NCI-H1417 treated with DMSO at 0.1 percent for 48 hours (cell line): ENCODE measurements around the gene CMSS1.

Experiments
- DNase-seq: peaks from one replicate; lab custom pipeline; 2025; lab: John Stamatoyannopoulos, UW

The CMSS1 gene

DNA sequence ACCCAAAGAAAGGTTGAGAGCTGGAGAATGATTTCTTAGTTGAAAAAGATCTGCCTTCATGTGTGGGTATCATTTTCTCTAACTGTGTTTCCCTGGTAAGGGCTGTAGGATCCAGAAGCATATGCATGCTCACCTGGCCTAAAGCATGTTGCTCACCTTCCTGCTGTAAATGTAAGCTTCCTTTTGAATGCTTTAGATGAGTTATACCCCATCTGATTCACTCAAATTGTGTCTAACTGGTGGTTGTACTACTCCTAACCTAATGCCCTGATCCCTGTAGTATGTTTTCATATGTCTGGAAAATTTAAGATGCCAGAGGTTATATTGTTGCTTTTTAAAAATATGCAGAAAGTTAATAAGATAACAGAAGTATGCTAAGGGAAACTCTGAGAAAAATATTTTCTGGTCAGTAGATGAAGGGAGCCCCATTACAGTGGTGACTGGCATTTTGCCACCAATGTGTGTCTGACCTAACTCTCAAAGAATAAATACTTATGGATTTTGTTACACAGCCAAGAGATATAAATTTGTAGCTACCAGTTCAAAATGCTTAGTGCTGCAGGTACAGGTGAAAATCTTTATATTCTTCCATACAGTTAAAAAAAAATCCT, 289.0 kb downstream of the CMSS1 start:
- no peak for DNase-seq

DNA sequence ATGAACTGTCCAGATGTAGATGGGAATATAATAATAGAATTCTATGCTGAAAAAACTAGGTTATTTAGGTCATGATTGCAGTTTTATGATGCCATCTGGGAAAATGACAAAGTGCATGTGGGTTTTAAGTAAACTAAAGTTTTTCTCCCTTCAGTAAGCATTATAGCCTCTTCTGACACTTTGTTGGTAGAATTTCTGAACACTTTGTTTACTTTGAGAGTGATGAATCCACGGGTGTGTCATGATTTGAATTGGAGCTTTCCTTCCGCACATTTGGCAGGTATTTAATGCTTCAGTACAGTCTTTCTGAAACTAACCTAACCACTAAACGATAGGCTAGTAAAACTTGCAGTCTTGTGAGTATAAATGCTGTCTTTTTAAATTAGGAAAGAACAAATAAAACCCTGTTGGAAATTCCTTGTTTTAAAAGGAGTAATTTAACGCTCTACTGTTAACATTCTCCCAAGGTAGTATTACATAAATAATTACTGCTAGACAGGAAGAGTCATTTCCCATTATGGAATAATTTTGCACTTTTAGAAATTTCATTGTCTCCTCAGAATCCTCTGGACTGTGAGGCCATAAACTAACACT, 289.7 kb downstream of the CMSS1 start:
- DNase-seq = no peak

DNA sequence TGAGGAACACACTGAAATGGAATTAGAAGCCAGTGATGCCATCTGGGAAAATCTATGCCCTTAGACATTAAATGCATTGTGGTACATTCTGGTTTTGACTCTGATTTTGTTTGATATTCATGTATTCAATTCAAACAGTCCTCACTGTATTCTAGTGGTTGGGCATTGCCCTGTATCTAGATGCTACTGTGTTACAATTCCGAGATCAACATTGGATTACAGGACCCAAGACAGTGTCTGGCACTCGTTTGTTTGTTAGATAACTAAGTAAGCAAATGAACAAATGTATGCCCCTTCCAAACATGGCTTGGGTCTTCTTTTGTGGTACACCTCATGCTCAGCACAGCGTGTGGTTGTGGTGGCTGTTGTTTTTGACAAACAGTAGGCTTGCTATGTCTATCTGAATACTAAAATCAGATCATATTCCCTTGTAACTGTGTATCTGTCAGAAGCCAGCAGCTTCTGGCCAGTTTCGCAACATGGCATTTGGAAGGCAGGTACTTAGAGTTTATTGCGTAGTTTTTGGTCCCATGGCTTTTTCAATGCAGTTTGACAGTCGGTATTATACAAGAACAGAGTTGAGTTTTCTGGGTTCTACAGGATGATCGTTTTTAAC, 290.9 kb downstream of the CMSS1 start:
- DNase-seq = no peak

DNA sequence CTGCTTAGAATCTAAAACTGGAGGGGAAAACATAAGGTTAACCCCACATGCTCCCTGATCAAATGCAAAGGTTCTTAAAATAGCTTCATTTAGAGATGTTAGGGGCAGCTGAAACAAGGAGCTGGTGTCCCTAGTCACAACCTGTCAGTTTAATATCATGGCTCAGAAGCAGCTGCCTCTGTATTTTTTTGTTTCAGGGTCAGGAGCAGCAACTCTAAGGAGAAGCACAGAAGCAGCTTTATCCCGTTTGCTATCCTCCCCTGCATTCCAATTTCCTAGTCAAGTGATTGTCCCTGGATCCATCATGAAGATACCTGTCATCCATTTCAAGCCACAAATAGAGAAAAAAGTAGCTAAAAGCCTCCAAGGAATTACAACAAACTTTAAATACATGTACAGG, 292.5 kb downstream of the CMSS1 start:
- no peak for DNase-seq

DNA sequence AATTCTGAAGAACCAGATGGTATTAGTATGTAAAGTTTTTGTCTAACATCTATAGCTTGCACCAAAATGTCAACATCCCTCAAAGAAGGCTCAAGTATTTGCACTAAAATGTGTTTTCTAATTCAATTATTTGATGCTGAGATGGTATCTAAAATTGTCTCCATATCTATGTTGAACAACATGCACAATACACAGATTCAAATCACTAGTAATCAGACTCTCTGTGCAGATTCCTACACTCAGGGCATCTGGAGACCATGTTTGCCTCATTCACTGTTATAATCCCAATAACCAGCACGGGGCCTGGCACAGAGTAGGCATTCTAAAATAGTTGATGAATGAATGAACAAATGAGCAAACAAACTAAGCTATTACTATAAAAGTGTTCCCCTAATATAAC, 294.1 kb downstream of the CMSS1 start:
- no peak for DNase-seq

DNA sequence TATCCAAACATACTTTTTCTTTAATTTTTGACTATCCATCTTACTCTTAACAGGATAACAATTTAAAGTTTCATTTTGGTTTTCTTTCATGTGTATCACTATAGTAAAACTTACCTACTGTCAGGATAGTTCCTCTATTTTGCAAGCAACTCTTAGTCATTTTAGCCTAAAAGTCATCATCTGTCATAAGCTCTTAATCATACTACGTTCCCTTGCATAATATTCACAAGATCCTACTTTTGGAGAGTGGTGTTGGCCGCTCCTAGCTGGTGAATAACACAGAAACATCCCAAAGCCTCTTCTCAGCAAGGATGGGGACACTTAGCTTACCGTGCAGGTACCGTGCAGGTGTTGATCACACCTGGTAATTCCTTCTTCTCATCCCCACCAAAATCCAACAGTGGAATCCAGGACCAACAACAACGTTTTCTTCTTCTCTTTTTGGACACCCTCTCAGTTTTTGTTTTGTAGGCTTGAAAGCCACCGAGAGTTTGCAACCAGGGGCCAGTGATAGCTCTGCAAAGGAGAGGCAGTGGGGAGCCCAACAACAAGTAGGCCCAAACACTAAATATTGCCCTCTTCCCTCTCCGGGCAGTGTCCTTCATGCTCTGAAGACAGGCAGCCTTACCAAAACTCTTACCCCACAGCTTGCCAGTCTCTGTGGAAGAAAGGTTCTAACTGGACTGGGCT, 296.2 kb downstream of the CMSS1 start:
- no peak for DNase-seq

DNA sequence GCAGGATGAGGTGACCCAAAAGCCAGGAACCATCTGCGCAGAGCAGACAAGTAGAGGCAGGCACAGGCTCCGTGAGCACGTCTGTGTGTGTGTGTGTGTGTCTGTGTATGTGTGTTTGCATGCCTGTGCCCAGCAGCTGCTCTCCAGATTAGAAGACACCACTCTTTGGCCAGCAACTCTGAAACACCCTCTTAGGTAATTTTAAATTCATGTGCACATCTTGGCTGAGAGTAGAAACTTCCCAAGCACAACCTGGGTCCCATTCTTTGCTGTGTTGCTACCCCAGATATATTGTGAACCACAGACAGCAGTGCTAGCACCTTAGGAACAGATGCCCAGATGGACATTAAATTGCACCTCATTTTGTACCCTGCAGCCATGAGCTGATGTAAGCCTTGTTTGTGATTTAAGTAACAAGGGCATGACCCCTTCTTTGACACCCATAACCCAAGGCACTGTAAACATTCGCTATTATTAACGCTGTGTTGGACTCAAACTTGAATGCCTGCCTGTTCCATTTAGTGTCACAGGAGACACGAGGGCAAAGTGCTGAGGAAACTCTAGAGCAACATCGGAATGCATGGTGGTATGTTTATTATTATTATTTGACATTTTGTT, 296.9 kb downstream of the CMSS1 start, which contains the start of gene FILIP1L:
Gene FILIP1L, minus strand, starts transcription at position 89 of the 618 bp plus-strand sequence.
- no peak for DNase-seq

DNA sequence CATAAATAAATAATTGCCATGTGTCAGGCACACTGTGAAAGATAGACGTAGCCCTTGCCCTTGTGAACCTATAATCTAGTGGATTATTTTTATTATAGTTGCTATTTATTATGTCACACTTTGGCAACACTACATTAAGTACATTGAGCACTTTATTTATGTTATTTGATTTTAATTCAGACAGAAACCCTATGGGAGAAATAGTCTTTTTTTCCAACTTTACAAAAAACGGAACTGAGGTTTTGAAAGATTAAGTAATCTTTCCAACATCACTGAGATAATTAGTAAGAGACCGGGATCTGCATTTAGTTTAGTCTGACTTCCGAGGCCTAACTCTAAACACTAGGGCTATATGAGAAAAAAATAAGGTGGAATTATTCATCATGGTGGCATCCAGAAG, 299.4 kb downstream of the CMSS1 start:
- DNase-seq = no peak

DNA sequence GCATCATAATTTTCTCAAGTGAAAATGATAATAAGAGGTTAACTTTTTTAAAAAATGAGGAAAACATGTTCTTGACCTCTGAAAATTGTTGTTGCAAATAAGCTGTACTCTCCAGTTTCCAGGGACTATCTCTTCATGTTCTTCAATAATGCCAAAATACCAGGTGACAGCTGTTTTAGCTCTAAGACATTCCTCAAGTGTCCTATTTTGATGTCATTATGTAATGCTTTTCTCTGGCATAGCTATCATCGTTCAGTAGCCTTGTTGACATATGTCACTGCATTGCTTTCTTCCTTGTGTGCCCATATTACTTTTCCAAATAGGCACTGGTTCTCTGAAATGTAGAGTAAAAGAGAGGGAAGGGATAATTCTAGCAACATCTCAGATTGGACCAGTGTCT, 302.4 kb downstream of the CMSS1 start:
- no peak for DNase-seq

DNA sequence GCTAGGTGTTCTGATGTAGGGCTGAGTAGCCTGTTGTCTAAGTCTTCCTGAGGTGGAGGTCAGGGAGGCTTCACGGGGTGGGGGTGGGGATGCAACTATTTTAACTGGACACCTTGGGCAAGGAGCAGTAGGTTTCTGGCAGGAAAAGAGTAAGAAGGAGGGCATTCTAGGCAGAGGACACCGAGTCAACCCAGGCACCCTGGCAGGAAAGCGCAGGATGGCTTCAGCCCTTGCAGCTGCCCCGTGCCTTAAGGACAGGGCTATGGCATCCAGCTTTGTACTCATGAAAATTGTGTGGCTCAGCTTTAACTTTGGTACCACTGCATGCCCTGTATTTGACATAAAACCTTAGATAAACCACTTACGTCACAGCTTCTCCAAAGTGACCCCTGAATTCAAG, 303.0 kb downstream of the CMSS1 start:
- DNase-seq = no peak

DNA sequence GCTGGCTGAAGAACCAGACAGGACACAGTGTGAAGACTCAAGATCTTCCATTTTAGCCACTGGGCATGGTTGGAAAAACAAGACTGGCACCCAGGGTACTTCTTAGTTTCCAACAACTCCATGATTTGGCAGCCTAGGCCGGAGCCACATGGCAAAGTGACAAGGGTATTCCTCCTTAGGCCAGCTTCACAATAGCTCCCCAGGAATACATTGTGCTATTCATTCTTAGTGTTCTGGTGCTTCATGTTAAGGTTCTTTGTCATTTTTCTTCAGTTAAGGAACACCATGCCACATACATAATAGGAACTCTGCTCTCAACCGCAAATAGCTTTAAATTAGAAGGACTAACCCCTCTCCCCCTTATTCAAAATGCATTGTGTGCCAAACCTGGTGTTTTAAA, 304.7 kb downstream of the CMSS1 start:
- DNase-seq = no peak

DNA sequence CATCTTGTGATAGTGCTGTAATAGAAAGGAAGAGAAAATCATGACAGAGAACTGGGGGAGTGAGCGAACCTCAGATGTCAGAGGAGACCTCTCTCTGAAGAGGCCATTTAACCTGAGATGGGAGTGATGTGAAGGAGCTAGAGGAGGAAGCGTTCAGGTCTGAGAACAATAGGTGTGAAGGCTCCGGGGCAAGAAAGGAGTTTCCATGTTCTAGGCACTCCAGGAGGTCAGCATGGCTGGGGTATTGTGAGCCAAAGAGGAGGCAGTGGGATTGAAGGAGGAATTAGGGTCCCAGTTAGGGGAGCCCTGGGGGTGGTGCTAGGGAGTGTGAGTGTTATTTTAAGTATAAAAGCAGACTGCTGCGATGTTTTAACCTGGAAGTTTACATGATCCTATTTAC, 305.4 kb downstream of the CMSS1 start:
- no peak for DNase-seq

DNA sequence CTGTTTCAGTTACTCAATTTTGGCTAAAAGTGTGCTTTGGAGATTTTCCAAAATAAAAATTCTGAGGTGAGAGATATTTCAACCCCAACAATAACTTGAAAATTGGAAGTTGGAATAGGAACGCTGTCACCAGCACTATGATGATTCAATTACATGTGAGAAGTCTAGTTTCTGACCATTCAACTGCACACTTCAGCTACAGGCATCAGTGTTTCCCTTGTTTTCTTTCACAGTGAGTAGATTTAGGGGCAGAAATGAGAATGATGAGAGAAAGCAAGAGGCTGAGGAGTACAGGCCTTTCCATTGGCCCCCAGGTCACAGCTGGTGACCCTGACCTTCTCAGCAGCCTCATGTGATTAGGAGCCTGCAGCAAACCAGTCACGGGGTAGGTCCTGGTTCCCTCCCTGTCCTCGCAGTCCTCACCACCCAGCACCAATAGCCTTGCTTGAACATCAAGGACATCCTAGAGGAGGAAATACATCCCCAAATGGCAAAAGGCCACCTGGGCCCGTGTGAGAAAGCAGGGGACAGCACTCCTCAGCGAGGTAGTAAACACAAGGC, 306.6 kb downstream of the CMSS1 start:
- DNase-seq = no peak

DNA sequence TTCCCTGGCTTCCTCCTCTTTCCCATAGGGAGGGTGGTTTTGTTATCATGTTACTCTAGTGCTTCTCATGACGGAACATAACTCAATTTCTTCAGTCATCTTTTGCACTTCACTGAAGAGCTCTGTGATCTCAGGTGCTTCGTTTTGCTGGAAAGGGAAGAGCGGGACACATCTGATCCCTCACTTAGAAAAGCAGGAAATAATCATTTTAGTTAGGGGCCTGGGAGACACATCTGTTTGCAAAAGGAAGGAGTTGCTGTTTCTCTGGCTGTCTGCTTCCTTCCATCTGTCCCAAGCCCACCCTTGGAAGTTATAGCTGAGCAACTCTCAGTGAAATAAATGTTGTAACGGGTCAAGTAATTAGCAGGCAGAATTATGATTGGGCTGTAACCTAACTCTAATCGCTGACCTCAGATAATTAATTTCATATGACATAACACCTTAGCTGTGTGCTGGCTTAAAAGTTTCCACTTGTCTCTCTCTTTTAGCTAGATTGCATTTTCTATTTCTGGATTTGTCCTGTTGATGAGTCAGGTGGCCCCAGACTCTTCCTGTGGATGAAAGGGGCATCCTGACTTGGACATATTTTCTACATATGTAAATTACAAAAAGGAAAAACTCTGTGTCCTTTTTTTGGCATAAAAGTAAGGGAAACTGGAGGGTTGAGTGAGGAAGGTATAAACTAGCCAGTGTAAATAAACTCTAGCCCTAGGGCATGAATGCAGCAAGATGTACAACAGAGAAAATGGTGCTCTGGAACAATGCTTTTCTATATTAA, 307.7 kb downstream of the CMSS1 start:
- DNase-seq = no peak

DNA sequence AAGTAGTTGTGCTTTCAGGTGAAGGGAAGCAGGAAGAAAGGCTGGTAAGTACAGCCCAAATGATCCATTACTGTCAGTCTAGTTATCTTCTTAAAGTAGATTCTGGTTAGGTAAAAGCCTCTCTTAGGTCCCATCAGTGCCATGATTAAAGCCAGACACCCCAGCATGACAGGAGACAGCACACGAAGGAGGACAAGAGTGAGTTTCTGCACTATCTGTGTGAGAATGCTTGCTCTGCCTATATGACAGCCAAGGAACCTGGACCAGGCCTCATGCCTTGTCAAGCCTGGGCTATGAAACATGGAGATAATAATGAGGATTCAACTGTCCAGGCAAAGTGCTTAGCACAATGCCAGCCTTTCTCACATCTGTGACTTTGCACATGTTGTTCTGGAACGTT, 310.1 kb downstream of the CMSS1 start:
- no peak for DNase-seq

DNA sequence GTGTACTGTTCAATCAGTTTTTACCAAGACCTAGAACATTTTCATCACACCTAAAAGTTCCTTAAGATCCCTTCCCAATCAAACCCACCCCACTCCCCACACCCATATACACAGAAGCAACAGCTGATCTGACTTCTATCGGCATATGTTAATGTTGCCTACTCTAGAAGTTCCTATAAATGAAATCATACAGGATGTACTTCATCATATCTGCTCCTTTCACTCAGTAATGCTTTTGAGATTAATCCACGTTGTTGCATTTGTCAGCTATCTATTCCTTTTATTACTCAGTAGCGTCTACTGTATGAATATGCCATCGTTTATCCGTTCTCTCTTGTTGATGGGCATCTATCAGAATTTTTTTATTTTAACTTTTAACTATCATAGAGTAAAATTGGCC, 310.9 kb downstream of the CMSS1 start:
- no peak for DNase-seq

DNA sequence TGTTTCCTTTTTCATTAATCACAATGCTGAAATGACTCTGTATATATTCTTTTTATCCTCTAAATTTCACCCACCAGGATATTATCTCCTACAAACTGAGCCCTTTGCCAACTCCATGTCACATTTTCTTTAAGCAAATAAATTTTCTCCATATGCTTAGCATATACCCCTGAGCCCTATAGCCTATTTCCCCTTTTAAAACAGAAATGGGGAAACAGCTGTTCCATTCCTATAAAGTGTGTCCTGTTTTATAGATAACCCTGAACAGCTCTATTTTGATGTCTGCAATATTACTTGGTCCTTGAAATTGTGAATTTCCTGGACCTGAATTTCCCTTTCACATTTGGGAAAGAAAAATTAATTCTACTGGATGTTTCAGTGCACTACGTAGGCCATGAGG, 312.3 kb downstream of the CMSS1 start:
- DNase-seq = no peak

DNA sequence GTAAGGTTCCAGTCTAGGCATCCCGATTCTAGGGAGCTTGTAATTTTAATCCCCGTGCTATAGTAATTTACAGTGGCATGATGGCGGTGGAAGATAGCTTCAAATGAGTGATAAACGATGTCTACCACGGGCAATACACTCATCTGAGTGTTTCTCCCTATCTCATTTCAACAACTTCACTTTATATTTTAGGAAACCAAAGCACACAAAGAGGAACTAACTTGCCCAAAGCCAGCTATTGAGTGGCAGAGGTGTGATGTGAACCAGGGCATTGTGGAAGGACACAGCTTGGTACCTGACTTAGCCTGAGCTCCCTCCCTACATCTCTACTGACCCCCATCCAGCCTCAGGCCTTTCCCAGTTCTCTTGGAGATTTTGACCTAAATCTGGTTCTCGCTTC, 313.6 kb downstream of the CMSS1 start:
- no peak for DNase-seq

DNA sequence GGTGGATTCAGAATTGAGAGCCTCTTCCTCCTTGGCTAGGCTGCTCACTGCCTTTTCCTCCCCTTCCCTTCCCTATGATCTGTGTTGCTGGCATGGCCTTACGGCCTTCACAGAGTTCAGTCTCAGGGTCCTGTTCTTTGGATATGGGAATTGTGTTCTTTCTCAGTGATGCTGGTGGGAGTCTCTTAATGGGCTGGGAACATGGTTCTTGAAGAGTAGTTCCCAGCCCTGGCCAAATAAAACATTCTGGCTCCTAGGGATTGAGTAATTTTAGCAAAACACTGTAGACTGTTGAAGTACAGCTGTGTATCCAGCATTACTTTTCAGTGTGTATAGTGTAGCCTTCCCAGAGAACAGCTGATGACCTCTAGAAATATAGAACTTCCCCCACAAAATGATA, 319.3 kb downstream of the CMSS1 start:
- DNase-seq = no peak

DNA sequence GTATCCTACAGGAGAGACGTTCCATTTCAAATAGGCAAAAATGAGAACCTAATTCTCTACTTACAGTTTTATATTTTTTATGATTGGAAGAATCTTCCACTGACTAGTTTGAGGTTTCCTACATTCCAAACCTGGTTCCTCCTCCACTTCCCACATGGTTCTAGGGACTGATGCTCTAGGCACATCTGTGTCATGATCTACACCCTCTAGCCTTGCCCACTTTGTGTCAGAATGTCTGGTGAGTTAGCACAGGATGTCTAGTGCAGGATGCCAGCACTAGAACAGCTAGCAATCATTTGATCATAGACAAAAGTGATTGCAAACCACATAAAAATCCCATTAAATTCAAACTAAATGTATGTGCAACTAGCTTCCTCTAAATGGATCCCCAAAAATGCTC, 323.3 kb downstream of the CMSS1 start:
- DNase-seq = no peak

DNA sequence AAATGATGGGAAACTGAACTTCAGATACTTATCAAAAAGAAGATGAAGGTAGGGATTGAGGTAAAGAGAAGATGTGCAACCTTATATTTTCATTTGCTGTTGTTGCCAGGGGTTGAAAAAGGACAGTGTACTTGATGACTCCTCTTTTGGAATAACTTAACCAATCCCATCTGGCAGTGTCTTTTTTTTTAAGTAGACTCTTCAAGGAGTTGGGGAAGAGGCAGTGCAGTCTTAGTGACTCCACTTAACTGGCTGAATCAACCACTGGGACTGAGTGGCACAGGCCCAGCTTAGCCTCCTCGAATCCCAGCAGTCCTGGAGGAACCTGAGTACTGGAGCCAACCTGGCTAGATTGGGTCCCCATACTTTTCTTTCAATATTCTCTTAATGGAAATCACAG, 323.9 kb downstream of the CMSS1 start:
- no peak for DNase-seq
